NCI-H345 (cell line): ENCODE data around the gene ZC3H4.
"Not testable (repeated sequence)": the region's sequence is repeated elsewhere in the genome, so short reads cannot be mapped to it uniquely, and the experiment has no call there.

Experiments used
- DNase-seq: peaks from one replicate; lab custom pipeline; 2025; lab: John Stamatoyannopoulos, UW

The ZC3H4 gene

GRCh38 chr19:47112997-47113849 is at the start of gene ZC3H4:
ZC3H4 (minus strand) TSS chr19:47113776; CDS start chr19:47112584, 1,192 bp downstream.
- peak; percentile 98 for DNase-seq

- no peak for DNase-seq
Observed at GRCh38 chr19:47161876-47162489, 48.4 kb upstream of the ZC3H4 start.

- DNase-seq, result no peak
Observed at GRCh38 chr19:47158879-47159503, 45.4 kb upstream of the ZC3H4 start.

GRCh38 chr19:47158367-47158791 is 44.8 kb upstream of the ZC3H4 start:
- no peak for DNase-seq

- DNase-seq, result no peak
Observed at GRCh38 chr19:47157431-47158321, 44.1 kb upstream of the ZC3H4 start.

GRCh38 chr19:47156861-47157430 is 43.4 kb upstream of the ZC3H4 start:
- no peak for DNase-seq

- no peak for DNase-seq
Observed at GRCh38 chr19:47155148-47155547, 41.6 kb upstream of the ZC3H4 start.

GRCh38 chr19:47153266-47153665 is 39.7 kb upstream of the ZC3H4 start:
- DNase-seq, result no peak

- no peak for DNase-seq
Observed at GRCh38 chr19:47152632-47153031, 39.1 kb upstream of the ZC3H4 start.

GRCh38 chr19:47152205-47152604 is 38.6 kb upstream of the ZC3H4 start:
- DNase-seq, result no peak

GRCh38 chr19:47151627-47152026 is 38.1 kb upstream of the ZC3H4 start:
- DNase-seq, result no peak

GRCh38 chr19:47146920-47147319 is 33.3 kb upstream of the ZC3H4 start:
- DNase-seq, result no peak

GRCh38 chr19:47145639-47146486 is 32.3 kb upstream of the ZC3H4 start:
- DNase-seq, result no peak

GRCh38 chr19:47144630-47145029 is 31.1 kb upstream of the ZC3H4 start:
- no peak for DNase-seq

- no peak for DNase-seq
Observed at GRCh38 chr19:47143322-47144073, 29.9 kb upstream of the ZC3H4 start.

- DNase-seq, result no peak
Observed at GRCh38 chr19:47142779-47143178, 29.2 kb upstream of the ZC3H4 start.

GRCh38 chr19:47141695-47142094 is 28.1 kb upstream of the ZC3H4 start:
- DNase-seq, result no peak

GRCh38 chr19:47141252-47141651 is 27.7 kb upstream of the ZC3H4 start:
- not testable (repeated sequence) for DNase-seq

GRCh38 chr19:47135156-47135555 is 21.6 kb upstream of the ZC3H4 start:
- no peak for DNase-seq

- DNase-seq, result no peak
Observed at GRCh38 chr19:47134545-47134944, 21.0 kb upstream of the ZC3H4 start.
